ENCODE measurements around the gene MARCHF3.

MARCHF3 gene

GRCh38 chr5:126969548-126969947 lies 60.8 kb downstream of the MARCHF3 start:
- TF ChIP-seq MAX (IDR thresholded peaks at IDR 0.05; ENCODE audit: low read depth, low read length) = no peak
- no peak overlapping the region for H3K4me3 ChIP-seq (ENCODE audit: low read depth, low read length)

DNA sequence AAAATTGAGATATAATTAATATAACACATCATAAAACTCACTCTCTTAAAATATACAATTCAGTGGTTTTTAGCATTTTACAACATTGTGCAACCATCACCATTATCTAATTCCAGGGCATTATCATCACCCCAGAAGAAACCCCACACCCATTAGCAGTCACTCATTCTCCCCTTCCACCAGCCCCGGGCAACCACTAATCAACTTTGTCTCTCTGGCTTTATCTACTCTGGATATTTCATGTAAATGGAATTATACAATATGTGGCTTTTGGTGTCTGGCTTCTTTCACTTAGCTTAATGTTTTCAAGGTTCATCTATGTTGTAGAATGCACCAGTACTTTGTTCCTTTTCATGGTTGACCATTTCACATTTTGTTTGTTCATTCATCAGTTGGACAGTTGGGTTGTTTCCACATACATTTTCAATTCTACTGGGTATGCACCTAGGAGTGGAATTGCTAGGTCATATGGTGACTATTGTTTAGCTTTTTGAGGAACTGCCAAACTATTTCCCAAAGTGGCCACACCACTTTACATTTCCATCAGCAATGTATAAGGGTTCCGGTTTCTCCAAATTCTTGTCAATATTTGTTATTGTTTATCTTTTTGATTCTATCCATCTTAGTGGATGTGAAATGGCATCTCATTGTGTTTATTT lies 62.4 kb downstream of the MARCHF3 start:
- H3K4me3 ChIP-seq (ENCODE audit: low read depth, low read length) = no peak overlapping the region
- peak; percentile 16 for DNase-seq (ENCODE audit: low read depth)
- no peak for TF ChIP-seq MAX (IDR thresholded peaks at IDR 0.05; ENCODE audit: low read depth, low read length)
- no peak for TF ChIP-seq MYC (IDR thresholded peaks at IDR 0.05; ENCODE audit: low read depth, low read length)
- TF ChIP-seq, protein P1, sequence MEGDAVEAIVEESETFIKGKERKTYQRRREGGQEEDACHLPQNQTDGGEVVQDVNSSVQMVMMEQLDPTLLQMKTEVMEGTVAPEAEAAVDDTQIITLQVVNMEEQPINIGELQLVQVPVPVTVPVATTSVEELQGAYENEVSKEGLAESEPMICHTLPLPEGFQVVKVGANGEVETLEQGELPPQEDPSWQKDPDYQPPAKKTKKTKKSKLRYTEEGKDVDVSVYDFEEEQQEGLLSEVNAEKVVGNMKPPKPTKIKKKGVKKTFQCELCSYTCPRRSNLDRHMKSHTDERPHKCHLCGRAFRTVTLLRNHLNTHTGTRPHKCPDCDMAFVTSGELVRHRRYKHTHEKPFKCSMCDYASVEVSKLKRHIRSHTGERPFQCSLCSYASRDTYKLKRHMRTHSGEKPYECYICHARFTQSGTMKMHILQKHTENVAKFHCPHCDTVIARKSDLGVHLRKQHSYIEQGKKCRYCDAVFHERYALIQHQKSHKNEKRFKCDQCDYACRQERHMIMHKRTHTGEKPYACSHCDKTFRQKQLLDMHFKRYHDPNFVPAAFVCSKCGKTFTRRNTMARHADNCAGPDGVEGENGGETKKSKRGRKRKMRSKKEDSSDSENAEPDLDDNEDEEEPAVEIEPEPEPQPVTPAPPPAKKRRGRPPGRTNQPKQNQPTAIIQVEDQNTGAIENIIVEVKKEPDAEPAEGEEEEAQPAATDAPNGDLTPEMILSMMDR (IDR thresholded peaks at IDR 0.05; ENCODE audit: low read depth, low read length) = no peak
- no peak for TF ChIP-seq POLR2A (IDR thresholded peaks at IDR 0.05; ENCODE audit: extremely low read depth, insufficient read length)

More at GRCh38 chr5:126969548-126969947, 60.8 kb downstream of the MARCHF3 start:
- DNase-seq (ENCODE audit: low read depth) = peak; percentile 36

DNA sequence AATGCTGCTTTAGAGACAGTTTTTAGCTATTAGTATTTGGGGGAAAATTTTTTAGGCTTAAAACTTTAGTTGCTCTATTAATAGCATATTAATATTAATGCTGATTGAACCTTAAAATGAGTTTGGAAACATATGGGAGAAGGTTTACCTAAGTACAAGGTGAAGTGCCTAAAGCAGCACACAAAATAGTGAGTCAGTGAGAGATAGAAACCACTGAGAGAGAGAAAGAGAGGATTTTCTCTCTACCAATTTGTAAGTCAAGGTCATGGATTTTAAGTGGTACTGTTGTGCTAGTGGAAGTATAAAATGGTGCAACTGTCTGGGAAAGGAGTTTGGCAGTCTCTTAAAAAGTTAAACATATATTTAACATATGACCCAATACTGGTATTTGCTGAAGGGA lies 64.9 kb downstream of the MARCHF3 start:
- no peak for DNase-seq (ENCODE audit: low read depth)

DNA sequence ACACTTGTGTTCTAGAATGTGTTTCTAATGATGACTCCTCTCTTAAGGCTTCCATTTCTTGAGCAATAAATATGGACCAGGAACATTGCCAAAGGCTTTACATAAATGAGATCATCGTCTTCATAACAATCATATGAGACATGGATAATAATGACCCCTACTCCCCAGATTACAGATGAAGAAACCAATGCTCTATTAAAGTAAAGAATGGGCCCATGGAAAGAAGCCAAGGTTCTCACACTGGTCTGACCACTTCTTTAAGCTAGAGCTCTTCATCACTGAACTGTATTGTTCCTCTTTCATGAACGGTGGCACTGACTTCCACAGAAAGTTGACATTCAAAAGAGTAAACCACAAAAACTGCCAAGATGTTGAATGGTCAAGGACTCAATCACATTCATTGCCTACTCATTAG lies 65.3 kb downstream of the MARCHF3 start:
- DNase-seq (ENCODE audit: low read depth) = peak; percentile 50
- TF ChIP-seq MAX (IDR thresholded peaks at IDR 0.05; ENCODE audit: low read depth, low read length) (no peak), POLR2A (IDR thresholded peaks at IDR 0.05; ENCODE audit: extremely low read depth, insufficient read length) (no peak), MYC (IDR thresholded peaks at IDR 0.05; ENCODE audit: low read depth, low read length) (no peak)
- TF ChIP-seq, protein P1 (IDR thresholded peaks at IDR 0.05; ENCODE audit: low read depth, low read length) = no peak
- H3K4me3 ChIP-seq (ENCODE audit: low read depth, low read length) = no peak overlapping the region

More for the DNA sequence above, 64.9 kb downstream of the MARCHF3 start:
- no peak overlapping the region for H3K4me3 ChIP-seq (ENCODE audit: low read depth, low read length)
- no peak for TF ChIP-seq POLR2A (IDR thresholded peaks at IDR 0.05; ENCODE audit: extremely low read depth, insufficient read length)
- TF ChIP-seq, protein P1 (IDR thresholded peaks at IDR 0.05; ENCODE audit: low read depth, low read length) = no peak
- no peak for TF ChIP-seq MYC (IDR thresholded peaks at IDR 0.05; ENCODE audit: low read depth, low read length)
- TF ChIP-seq MAX (IDR thresholded peaks at IDR 0.05; ENCODE audit: low read depth, low read length) = no peak

GRCh38 chr5:126963822-126964375 lies 66.5 kb downstream of the MARCHF3 start:
- no peak for TF ChIP-seq POLR2A (IDR thresholded peaks at IDR 0.05; ENCODE audit: extremely low read depth, insufficient read length)
- no peak for TF ChIP-seq MAX (IDR thresholded peaks at IDR 0.05; ENCODE audit: low read depth, low read length)
- TF ChIP-seq, protein P1 (IDR thresholded peaks at IDR 0.05; ENCODE audit: low read depth, low read length) = no peak
- no peak for TF ChIP-seq MYC (IDR thresholded peaks at IDR 0.05; ENCODE audit: low read depth, low read length)
- DNase-seq (ENCODE audit: low read depth) = no peak
- H3K4me3 ChIP-seq (ENCODE audit: low read depth, low read length) = no peak overlapping the region

DNA sequence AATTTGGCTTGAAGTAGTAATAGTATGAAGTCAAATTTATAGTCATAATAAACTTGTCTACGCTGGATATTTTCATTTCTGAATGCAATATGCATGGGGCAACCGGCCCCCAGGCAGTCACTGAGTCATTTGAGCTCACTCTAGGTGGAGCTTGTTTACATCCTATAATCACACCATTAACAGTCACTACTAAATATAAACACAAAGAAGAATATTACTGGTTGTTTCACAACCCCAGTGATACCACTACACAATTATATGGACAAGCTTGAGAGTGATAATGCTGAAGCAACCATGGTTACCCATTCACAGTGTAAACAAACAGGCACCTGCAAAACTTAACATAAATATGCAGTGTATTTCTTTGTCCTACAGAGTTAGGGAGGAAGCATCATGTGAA lies 68.7 kb downstream of the MARCHF3 start:
- DNase-seq (ENCODE audit: low read depth) = peak; percentile 33
- no peak overlapping the region for H3K4me3 ChIP-seq (ENCODE audit: low read depth, low read length)
- TF ChIP-seq POLR2A (IDR thresholded peaks at IDR 0.05; ENCODE audit: extremely low read depth, insufficient read length) (no peak), MAX (IDR thresholded peaks at IDR 0.05; ENCODE audit: low read depth, low read length) (no peak), MYC (IDR thresholded peaks at IDR 0.05; ENCODE audit: low read depth, low read length) (no peak)
- TF ChIP-seq, protein P1 (IDR thresholded peaks at IDR 0.05; ENCODE audit: low read depth, low read length) = no peak

Data from NB4 (cell line).